Ishikawa (cell line): ENCODE results near the gene EVC2.

Experiments
- CREB1 ChIP-seq: IDR thresholded peaks from 2 replicates; pipeline ENCODE4 v1.6.1; 2012; ENCODE audit warnings: low read depth
- NFIC ChIP-seq: IDR thresholded peaks from 2 replicates; pipeline ENCODE4 v1.6.1; 2012
- TF ChIP-seq, protein P1 (sequence below): IDR thresholded peaks from 2 replicates; pipeline ENCODE4 v1.6.1; 2012

DNA sequence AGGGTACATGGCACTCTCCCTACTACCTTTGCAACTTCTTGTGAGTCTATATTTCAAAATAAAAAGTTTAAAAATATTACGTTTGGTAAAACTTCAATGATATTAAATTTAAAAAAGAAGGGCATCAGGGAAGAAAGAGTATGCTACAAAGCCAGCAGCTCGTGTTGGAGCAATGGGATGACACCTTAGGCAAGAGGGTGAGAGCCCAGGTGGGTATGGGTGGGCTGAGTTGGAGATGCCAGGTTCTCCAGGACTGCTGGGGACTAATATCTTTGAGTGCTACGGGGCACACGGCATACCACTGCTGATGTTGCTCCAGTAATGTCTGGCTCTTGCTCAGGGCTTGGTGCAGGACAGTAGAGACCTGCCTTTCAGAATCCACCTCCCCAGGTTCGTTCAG is 132.4 kb downstream of the EVC2 start:
- TF ChIP-seq CREB1 = no peak
- TF ChIP-seq, protein P1, sequence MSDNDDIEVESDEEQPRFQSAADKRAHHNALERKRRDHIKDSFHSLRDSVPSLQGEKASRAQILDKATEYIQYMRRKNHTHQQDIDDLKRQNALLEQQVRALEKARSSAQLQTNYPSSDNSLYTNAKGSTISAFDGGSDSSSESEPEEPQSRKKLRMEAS = no peak
- TF ChIP-seq NFIC = no peak
